Activated gamma-delta T cell treated with Interleukin-2 at 50 U/mL for 16 hours (primary cell): Measurements from ENCODE around the gene FPR2.
"Not testable (repeated sequence)": the region's sequence is repeated elsewhere in the genome, so short reads cannot be mapped to it uniquely, and the experiment has no call there.

Source experiments
- DNase-seq: peaks from one replicate; pipeline ENCODE4 v3.0.0-alpha.2; 2020

The FPR2 gene

DNA sequence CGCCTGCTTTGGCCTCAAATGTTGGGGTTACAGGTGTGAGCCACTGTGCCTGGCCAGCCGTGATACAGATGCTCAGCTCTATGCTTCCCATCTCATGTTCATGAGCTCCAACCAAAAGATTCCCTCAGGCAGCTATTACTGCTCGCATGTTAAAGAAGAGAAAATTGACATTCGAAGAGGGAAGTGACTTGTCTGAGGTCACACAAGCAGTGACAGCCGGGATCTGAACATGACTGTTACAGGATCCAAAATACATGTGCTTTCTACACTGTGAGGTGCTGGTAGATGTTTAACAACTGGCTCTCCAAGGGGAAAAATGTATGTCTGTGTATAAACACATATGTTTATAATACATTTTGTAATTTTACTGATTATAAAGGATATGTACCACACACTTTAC is 20.6 kb upstream of the FPR2 start:
- DNase-seq = no peak

DNA sequence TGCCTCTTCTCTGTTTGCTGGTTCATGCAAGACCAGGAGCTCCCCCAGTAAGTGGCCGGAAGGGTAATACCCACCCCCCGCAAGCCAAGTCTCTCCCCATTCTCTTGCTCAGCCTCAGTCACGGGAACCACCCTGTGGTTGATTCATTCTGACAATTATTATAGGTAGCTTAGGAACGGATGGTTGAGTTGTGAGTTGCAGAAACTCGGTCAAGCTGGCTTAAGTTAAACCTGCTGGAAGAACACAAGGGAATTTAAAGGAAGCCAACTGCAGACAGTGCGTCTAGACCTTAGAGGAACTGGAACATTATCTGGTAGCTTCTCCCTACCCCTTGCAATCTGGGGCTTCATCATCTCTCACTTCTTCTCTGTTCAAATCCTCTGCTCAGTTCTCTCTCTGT is 18.2 kb upstream of the FPR2 start:
- no peak for DNase-seq

DNA sequence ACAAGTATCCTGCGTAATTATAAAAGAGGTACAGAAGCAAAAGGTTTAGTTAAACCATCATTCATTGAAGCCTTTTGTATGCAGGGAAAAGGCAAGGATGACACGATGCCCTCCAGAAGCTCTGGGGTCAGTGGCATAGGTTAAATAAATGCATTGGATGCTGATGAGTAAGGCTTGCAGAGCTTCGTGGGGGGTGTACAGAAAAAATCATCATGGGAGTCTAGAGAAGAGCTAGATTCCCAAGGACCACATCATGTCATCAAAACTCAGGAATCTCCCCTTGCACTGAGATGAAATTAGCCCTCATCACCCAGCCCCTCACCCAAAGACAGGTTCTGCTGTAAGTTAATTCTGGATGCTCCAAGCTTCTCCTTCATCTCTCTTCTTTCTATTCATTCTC is 17.6 kb upstream of the FPR2 start:
- no peak for DNase-seq

DNA sequence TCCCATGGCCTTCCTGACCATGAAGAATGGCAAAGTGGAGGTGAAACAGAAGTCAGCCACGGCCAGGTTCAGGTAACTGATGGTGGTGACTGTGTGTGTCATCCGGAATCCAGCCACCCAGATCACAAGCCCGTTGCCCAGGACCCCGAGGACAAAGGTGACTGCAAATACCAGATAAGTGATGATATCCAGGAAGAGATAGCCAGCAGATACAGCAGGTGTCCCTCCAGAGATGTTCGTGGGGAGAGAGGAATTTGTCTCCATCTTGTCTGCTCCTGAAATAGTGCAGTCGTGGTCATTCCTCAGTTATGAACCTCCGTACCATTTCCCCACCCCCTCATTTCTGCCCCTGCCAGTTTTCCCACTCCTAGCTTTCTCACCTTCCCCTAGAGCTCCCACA is 14.2 kb upstream of the FPR2 start:
- DNase-seq = no peak

DNA sequence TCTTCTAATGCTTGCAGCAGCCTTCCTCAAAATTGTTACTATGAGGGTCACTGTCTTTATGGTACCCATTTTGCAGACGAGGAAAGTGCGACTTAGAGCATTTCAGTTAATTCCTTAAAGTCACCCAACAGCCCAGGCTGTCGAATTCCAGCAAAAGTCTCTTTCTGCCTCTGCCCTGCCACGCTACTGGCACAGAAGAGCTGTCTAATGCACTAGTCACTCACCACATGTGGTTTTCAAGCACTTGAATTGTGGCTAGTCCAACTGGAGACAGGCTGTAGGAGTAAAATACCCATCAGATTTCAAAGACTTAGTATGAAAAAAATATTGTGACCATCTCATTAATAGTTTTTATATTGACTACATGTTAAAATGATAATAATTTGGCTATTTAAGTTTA is 11.0 kb upstream of the FPR2 start:
- no peak for DNase-seq

DNA sequence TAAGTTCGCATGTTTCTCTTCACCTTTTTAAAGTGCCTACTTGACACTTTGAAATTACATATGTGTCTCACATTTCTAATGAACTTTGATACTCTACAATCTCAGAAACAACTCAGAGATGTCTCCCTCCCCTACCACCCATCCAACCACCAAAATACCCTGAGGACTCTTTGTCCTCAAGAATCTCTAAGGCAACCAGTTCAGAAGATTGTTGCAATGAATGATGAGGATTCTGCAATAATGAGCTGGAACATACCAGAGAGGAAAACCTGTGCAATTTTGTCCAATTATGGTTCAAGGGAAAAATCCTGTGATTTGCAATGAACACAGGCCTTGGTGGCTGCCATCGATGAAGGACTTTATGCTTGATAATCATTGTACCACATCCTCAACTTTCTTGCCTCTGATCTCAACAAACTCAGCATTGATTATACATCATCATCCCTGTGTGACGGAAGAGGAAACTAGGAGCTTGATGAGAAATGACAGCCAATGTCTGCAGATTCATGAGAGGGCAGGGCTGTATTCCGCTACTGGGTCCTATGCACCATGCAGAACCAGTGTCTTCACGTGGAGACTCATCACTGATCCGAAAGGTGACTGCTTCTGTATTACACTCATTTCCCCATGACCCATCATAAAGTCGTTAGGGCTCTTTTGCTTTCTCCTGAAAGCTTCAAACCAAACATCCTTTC is 10.4 kb upstream of the FPR2 start:
- DNase-seq = no peak

DNA sequence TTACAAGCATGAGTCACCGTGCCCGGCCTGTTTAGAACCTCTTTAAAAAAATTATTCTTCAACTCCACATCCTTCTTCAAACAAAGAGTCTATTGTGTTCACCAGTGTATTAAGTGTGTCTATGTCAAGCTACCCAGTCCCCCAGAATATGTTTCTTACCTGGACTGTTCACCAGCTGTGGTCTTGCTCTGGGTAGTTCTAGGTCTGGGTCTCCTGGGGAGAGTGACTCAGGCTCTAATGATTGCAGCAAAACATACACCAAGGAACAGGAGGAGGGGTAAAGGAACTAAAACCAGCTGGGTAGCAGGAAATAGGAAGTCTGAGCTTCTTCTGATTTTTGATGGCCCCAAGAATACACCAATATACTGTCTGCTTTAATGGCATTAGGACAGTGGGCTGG is 9.3 kb upstream of the FPR2 start, which contains the start of gene FPR1:
Gene FPR1 (minus strand): TSS at position 224 of the 400 bp plus-strand sequence. CDS start 4,884 bp downstream, outside the sequence.
- no peak for DNase-seq

DNA sequence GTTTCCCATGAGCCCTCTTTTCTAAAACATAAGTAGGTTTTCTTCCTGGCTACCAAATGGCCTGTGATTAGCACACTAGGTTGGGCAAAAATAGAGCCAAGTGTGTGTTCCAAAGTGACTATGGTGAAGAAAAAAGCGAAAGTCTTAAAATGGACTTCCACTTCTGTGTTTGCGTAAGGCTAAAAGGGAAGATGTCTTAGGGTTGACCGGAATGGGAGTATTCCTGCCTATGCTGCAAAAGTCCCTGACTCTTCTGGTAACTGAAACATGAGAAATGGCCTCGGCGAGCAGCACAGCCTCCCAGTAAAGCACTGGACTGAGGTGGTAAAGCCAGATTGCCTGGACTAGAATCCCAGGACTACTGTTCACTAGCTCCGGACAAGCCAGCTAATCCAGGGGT is 6.9 kb upstream of the FPR2 start:
- no peak for DNase-seq

DNA sequence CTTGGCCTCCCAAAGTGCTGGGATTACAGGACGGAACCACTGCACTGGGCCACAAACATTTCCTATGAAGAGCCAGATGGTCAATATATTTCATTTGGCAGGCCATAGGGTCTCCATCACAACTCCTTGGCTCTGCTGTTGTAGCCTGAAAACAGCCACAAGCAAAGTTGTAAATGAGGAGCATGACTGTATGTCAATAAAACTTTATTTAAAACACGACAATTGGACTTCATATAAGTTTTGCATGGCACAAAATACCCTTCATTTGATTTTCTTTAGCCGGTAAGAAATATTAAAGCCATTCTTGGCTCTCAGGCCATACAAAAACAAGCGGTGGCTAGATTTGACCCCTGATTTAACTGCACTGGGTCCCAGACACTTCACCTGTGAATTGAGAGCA is 6.2 kb upstream of the FPR2 start:
- DNase-seq = no peak

DNA sequence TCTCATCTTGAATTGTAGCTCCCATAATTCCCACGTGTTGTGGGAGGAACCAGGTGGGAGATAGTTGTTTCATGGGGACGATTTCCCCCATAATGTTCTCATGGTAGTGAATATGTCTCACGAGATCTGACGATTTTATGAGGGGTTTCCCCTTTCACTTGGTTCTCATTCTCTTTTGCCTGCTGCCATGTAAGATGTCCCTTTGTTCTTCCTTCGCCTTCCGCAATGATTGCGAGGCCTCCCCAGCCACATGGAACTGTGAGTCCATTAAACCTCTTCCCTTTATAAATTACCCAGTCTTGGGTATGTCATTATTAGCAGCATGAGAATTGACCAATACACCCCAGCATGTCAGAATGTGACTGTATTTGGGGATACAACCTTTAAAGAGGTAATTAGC is 5.4 kb upstream of the FPR2 start:
- no peak for DNase-seq

DNA sequence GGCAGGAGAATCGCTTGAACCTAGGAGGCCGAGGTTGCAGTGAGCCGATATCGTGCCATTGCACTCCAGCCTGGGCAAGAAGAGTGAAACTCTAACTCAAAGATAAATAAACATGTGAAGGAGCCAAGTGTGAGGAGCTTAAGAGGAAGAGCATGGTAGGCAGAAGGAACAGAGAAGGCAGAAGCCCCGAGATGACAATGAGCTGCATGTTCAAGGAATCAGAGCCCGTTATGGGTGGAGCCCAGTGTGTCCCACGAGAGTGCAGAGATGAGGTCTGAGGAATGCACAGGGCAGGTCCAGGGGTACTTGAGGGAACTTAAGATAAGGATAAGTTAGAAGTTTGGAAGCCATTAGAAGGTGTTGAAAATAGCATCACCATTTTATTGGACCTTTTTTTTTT is 716 bp downstream of the FPR2 start:
- DNase-seq = no peak

DNA sequence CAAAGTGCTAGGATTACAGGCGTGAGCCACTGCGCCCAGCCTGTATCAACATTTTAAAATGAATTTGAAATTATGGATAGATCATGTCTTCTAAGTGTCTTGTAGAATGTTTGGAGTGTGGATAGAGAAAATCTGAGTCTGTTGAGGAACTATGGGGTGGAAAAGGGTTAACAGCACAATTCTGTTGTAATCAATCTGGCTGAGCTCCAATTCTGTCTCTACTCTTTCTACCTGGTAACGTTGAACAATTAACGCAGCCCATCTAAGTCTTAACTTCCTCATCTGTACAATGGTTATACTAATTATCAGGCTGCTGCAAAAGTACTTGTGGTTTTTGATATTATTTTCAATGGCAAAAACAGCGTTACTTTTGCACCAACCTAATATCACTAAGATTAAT is 4.1 kb downstream of the FPR2 start:
- no peak for DNase-seq

DNA sequence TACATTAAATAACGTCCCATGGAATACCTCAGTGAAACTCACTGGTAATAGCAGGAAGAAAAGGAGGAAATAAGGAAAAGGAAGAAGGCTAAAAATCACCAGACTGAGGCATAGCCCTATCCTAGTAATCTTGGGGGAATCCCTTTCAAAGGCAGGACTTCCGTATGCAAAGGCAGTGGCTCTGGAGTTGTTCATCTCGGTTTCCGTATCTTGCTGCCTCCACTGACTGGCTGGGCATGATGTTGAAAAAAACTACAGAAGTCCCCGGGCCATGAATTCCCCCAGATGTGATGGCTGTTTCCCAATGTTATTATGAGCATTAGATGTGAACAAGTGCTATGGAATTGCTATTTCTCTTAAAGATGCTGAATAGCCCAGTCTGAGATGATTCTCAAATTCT is 5.5 kb downstream of the FPR2 start:
- DNase-seq = no peak

DNA sequence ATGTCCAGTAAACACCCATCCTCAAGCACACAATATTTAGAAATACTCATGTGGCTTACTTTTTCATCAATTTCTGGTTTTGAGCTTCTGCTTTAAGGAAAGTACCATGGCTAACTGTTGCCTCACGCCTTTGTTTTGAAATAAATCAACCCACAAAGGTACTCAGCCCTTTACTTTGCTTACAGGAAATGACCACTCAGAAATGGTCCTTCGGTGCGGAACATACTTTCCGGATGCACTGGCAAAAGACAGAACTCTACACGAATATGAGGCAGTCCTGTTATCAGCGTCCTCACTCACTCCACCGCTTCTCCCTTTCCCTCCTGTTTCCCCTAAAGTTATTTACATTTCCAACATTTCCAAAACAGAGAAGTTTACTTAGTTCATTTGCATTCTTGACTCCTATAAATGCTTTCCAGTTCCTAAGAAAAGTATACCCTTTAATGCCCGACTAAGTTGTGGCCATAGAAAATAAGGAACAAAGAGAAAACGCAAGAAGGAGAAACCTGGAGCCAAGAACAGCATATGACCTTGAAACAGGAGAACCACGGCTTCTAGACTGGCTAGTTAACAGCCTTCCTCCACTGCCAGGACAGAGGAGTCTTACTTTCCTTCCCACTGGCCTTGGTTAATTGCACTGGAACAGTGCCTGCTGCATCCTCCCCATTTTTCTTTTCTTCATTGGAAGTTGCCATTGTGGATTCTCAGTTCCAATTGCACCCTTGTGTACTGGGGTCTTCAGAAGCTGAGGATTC is 10.6 kb downstream of the FPR2 start:
- no peak for DNase-seq

DNA sequence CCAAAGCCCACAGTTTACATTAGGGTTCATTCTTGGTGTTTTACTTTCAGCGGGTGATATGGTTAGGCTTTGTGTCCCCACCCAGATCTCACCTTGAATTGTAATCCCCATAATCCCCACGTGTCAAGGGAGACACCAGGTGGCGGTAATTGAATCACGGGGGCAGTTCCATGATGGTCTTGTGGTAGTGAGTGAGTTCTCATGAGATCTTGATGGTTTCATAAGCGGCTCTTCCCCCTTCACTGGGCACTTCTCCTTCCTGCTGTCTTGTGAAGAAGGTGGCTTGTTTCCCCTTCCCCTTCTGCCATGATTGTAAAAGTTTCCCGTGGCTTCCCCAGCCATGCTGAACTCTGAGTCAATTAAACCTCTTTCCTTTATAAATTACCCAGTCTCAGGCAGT is 12.0 kb downstream of the FPR2 start:
- no peak for DNase-seq

DNA sequence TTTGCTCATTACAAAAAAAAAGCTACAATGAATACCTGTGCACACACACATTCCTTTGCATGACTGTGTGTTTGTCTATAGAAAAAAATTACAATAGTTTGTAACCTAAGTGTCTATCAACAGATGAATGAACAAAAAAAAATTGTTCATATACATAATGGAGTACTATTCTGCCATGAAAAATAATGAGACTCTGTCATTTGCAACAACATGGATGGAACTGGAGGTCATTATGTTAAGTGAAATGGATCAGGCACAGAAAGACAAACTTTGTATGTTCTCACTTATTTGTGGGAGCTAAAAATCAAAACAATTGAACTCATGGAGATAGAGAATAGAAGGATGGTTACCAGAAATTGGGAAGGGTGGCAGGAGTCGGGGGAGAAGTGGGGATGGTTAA is 15.6 kb downstream of the FPR2 start:
- not testable (repeated sequence) for DNase-seq

DNA sequence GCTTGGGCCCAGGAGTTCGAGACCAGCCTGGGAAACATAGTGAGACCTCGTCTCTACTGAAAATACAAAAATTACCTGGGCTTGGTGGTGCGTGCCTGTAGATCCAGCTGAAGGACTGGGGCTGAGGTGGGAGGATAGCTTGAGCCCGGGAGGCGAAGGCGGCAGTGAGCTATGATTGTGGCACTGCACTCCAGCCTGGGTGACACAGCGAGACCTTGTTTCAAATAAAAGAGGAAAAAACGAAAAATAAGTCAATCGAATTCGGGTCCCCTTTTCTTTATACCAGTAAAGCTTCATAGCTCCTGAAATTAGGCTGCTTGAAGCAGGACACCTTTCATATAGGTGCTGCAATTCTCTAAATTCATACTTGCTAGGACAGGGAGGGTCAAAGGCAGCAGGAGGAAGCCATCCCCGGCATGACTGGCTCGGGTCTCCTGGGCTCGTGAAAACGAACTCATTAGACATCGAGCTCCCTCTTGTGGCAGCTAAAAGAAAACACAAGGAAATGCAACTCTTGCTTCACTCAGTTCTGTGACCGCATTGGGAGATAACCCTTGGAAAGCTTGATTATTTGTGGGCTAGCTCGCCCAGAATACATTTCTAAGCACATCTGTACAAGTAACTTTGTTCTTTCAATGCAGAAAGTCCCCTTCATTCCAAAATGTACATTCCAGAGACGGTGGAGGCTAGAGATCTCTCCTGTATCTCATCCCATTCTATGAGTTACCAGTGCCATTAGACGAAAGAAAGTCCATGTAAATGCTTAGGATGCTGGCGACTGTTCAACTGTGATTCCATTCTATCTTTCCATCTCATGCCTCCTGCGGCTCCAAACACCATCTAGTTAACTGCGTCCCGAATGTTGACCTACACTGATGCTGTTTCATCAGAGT is 16.8 kb downstream of the FPR2 start:
- peak; percentile 28 for DNase-seq

DNA sequence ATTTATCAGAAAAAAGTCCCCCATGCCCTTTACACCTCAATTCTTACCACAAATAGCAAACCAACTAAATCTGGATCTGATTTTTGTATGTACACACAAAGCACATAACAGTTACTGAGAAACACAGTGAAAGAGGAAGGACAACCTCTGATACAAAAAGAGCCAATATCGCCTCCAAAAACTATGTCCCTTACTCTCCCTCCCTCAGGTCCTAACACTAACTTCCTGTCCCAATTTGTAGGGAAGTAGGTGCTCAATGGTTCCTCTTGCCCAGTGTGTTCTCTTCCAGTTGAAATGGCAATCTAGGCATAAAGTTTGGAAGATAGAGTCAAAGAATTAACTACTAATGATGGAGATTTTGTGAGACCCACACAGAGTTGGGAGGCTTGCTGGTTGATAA is 18.2 kb downstream of the FPR2 start:
- no peak for DNase-seq

DNA sequence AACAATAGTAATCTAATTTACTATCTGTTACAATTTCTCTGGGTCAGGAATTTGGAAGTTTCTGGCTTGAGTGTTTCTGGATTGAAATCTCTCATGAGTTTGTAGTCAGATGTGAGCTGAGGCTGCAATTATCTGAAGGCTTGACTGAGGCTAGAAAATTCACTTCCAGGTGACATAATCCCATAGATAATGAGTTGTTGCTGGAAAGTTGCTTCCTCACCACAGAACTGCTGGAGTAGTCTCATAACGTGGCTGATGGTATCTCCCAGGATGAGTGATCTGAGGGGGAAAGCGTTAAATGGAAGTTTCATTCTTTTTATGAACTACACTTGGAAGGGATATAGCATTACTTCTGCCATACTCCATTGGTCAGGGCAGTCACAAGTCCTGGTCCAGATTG is 18.7 kb downstream of the FPR2 start:
- DNase-seq = no peak

DNA sequence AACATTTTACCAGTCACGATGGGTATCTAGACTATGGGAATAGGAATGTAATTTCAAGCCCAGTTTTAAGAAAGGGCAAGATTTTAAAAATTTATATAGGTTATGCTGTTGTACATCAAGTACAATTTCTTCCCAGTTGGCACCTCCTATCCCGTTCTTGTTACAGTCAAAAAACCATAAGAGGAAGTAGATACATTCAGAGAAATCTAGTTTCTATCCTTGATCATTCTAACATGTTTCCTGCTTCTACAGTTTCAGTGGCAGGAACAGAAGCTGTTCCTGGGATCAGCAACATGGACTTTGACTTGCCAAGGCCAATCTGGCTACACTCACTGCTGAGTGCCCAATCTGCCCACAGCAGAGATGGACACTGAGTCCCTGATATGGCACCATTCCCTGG is 19.3 kb downstream of the FPR2 start:
- no peak for DNase-seq

DNA sequence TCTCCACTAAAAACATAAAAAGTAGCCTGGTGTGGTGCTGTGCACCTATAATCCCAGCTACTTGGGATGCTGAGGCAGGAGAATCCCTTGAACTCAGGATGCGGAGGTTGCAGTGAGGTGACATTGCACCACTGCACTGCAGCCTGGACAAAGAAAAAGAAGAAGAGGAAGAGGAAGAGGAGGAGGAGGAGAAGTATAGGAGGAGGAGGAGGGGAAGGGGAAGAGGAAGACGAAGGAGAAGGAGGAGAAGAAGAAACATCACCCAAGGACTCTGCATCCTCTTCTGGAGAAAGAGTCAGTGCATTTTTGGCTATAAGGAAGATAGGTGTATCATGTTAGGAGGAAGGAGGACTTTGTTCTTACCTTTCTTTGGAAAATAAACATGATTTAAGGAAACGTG is 21.0 kb downstream of the FPR2 start:
- no peak for DNase-seq

DNA sequence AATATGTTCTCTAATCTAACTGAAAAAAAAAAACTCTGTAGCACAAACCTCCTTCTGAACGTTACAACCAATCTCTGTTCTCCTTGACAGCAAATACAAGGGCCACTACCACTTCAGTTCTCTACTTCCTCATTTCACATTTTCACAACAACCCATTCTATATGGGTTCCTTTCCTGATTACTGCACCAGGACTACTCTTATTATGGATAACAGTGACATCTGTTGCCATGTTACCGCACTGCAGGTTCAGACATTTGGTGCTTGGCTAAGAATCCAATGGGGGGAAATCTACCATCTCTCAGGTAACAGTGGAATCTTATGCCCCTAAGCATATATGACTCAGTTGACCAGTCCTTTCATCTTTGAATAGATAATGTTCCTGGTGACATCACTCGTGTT is 22.4 kb downstream of the FPR2 start:
- no peak for DNase-seq

DNA sequence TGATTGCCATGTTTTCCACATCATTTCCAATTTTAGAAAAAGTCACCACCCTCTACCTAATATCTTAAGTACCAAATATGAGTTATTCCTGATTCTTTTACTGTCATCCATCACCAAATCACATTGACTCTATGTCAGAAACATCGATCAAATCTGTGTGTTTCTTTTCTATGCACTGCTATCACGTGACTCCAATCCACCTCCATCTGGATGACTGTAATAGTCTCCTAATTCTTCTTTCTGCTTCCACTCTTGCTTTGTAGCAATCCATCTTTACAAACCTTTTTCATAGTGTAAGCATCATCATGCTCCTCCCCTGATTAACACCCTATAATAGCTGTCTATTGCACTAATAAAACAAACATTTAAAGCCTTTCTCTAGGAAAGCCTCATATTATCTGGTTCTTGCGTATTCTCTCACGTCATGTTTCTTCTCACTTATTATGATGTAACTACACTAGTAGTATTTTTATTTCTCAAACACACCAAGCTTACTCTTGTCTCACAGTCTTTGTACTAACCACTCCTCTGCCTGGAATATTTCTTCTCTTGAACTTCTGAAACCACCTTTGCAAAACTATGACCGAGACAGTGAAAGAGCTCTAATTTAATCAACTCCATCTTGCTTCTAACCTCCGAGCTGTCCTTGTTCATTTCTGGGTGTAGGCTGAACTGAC is 23.3 kb downstream of the FPR2 start:
- DNase-seq = no peak
